HG03520 (cell line): ENCODE data around the gene MADCAM1.

Source experiments
- ATAC-seq: cut with Tn5 transposase; IDR thresholded peaks from one replicate; pipeline ENCODE4 v1.9.1; 2021; ENCODE audit warnings: mild to moderate bottlenecking, moderate library complexity; ENCODE audit not compliant: unreplicated experiment

The MADCAM1 gene

GRCh38 chr19:488505-489417 is 7.5 kb upstream of the MADCAM1 start:
- ATAC-seq, result no peak

GRCh38 chr19:489418-490196 is 6.7 kb upstream of the MADCAM1 start:
- no peak for ATAC-seq

- ATAC-seq, result no peak
Measured at GRCh38 chr19:491146-491741, 5.0 kb upstream of the MADCAM1 start.

- ATAC-seq, result no peak
Measured at GRCh38 chr19:492091-492531, 4.2 kb upstream of the MADCAM1 start.

DNA sequence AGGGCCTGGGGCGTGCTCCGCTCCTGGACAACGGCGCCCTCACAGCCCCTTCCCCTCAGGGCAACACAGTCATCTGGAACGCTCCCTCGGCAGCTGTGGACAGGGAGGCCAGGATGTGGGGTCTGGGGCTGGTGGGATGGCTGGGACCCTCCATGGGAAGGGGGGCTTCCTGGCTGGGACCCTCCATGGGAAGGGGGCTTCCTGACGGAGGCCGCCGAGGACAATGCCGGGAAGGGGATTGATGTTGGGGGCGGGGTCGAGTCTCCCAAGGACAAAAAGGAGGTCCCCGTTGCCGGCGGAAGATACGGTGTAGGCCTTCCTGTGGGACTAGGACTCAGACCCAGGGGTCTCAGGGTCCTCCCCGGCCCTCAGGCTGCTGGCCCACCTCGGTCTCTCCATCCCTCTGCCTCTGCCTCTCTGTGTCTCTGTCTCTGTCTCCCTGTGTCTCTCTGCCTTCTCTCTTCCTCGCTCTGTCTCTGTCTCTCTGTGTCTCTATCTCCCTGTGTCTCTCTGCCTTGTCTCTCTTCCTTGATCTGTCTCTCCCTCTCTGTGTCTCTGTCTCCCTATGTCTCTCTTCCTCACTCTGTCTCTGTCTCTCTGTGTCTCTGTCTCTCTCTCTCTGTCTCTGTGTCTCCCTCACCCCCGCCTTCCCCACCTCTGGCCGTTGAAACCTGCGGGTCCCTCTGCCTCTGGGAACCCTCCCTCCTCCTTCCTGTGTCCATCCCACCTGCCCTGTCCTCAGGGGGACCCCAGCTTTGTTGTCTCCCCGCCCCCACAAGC is 2.7 kb upstream of the MADCAM1 start:
- no peak for ATAC-seq

- ATAC-seq, result no peak
Measured at GRCh38 chr19:494171-495080, 1.9 kb upstream of the MADCAM1 start.

GRCh38 chr19:495081-495401 is 1.2 kb upstream of the MADCAM1 start:
- ATAC-seq, result no peak

DNA sequence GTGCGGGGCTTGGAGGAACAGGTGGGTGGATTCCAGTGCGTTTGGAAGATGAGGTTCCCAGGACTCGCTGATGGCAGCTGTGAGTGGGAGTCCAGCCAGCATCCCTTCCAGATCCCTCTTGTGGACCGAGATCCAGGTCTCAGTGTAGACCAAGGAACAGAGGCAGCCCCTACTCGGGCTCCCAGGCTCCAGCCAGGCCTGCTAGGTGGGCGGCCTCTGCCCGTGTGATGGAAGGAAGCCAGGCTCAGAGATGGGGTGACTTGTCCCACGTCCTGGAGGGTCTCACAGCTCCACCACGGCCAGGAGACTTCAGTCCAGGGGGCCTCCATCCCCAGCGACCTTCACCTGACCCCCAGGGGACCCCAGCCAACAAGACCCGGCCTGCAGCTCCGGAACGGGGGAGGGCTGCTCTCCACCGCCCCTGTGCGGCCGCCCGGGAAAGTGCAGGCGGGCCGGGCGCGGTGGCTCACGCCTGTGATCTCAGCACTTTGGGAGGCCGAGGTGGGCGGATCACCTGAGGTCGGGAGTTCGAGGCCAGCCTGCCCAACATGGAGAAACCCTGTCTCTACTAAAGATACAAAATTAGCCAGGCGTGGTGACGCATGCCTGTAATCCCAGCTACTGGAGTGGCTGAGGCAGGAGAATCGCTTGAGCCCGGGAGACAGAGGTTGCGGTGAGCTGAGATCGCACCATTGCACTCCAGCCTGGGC is 729 bp upstream of the MADCAM1 start:
- ATAC-seq, result no peak

GRCh38 chr19:496986-497385 is 700 bp downstream of the MADCAM1 start:
- ATAC-seq, result no peak

GRCh38 chr19:497491-497868 is 1.2 kb downstream of the MADCAM1 start:
- ATAC-seq, result no peak

GRCh38 chr19:497869-498510 is 1.7 kb downstream of the MADCAM1 start:
- ATAC-seq, result no peak

- ATAC-seq, result no peak
Measured at GRCh38 chr19:498511-498891, 2.2 kb downstream of the MADCAM1 start.

DNA sequence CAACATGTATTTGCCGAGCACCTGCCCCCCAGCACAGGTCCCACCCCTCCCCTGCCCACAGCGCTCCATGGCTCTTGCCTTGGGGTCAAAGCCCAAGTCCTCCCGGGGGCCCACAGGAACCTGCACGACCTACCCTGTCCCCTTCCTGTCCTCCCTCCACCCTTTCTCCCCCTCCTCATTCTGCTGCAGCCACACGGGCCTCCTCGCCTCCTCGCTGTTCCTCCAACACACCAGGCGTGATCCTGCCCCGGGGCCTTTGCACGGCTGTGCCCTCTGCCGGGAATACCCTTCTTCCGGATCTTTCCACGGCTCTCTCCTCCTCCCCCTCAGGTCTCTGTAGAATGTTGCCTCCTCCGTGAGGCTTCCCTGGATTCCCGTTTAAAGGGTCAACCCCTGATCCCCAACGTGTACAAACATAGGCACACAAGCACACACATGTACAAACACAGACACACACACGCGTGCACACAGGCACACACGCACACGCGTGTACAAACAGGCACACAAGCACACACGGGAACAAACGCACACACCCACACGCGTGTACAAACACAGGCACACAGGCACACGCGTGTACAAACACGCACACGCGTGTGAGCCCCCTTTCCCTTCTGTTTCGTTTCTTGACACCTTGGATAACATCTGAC is 2.8 kb downstream of the MADCAM1 start:
- no peak for ATAC-seq

- ATAC-seq, result no peak
Measured at GRCh38 chr19:501646-502045, 5.4 kb downstream of the MADCAM1 start.

DNA sequence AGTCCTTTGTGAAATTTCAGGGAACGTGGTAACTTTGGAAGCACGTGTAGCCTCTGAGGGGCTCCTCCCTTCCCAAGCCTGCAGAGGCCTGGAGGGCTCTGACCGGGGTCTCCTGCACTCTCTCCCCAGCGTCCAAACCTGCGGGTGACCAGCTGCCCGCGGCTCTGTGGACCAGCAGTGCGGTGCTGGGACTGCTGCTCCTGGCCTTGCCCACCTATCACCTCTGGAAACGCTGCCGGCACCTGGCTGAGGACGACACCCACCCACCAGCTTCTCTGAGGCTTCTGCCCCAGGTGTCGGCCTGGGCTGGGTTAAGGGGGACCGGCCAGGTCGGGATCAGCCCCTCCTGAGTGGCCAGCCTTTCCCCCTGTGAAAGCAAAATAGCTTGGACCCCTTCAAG is 8.3 kb downstream of the MADCAM1 start:
- no peak for ATAC-seq

GRCh38 chr19:506404-507285 is 10.4 kb downstream of the MADCAM1 start:
- peak; percentile 44 for ATAC-seq
